ENCODE data around the gene ZBTB20.

The ZBTB20 gene

GRCh38 chr3:115108614-115109013 is 38.5 kb downstream of the ZBTB20 start (continued):
- TF ChIP-seq TSHZ2 (CRISPR knock-in tag; IDR thresholded peaks at IDR 0.05) (no peak), PPARA (CRISPR knock-in tag; IDR thresholded peaks at IDR 0.05; ENCODE audit: borderline replicate concordance) (no peak), CREB5 (CRISPR knock-in tag; IDR thresholded peaks at IDR 0.05; ENCODE audit: low read depth) (no peak)

- no peak for ATAC-seq
These were observed 45.0 kb downstream of the ZBTB20 start for GRCh38 chr3:115102046-115102445.

More at GRCh38 chr3:115102046-115102445, 45.0 kb downstream of the ZBTB20 start:
- no peak for TF ChIP-seq ESRRG (CRISPR knock-in tag; IDR thresholded peaks at IDR 0.05)
- no peak for TF ChIP-seq RARB (CRISPR knock-in tag; IDR thresholded peaks at IDR 0.05)
- no peak for TF ChIP-seq BACH2 (CRISPR knock-in tag; IDR thresholded peaks at IDR 0.05; ENCODE audit: borderline replicate concordance)
- TF ChIP-seq CREB5 (CRISPR knock-in tag; IDR thresholded peaks at IDR 0.05; ENCODE audit: low read depth): no peak
- TF ChIP-seq PPARA (CRISPR knock-in tag; IDR thresholded peaks at IDR 0.05; ENCODE audit: borderline replicate concordance): no peak
- TF ChIP-seq POU6F1 (CRISPR knock-in tag; IDR thresholded peaks at IDR 0.05; ENCODE audit: borderline replicate concordance, low read depth): no peak
- no peak for TF ChIP-seq ARNTL (CRISPR knock-in tag; IDR thresholded peaks at IDR 0.05; ENCODE audit: borderline replicate concordance, low read depth)
- TF ChIP-seq ISL1 (CRISPR knock-in tag; IDR thresholded peaks at IDR 0.05): no peak
- TF ChIP-seq ZC3H10 (CRISPR knock-in tag; IDR thresholded peaks at IDR 0.05): no peak
- no peak for TF ChIP-seq ZNF70 (CRISPR knock-in tag; IDR thresholded peaks at IDR 0.05)
- TF ChIP-seq CSDC2 (CRISPR knock-in tag; IDR thresholded peaks at IDR 0.05): no peak
- TF ChIP-seq ZFP3 (CRISPR knock-in tag; IDR thresholded peaks at IDR 0.05): no peak
- no peak for TF ChIP-seq OSR1 (CRISPR knock-in tag; IDR thresholded peaks at IDR 0.05)
- TF ChIP-seq ZFP30 (CRISPR knock-in tag; IDR thresholded peaks at IDR 0.05): no peak
- TF ChIP-seq TSHZ2 (CRISPR knock-in tag; IDR thresholded peaks at IDR 0.05): no peak
- no peak for TF ChIP-seq GLIS3 (CRISPR knock-in tag; IDR thresholded peaks at IDR 0.05)
- TF ChIP-seq TCF4 (CRISPR knock-in tag; IDR thresholded peaks at IDR 0.05; ENCODE audit: borderline replicate concordance): no peak
- no peak for TF ChIP-seq SNAI2 (CRISPR knock-in tag; IDR thresholded peaks at IDR 0.05)
- TF ChIP-seq ZNF8 (CRISPR knock-in tag; IDR thresholded peaks at IDR 0.05): no peak
- no peak for TF ChIP-seq PATZ1 (CRISPR knock-in tag; IDR thresholded peaks at IDR 0.05; ENCODE audit: borderline replicate concordance)

Data from SK-N-SH treated with all-trans-retinoic acid at 6 μM for 48 hours (cell line).